Activated naive CD8-positive, alpha-beta T cell treated with anti-CD3 and anti-CD28 coated beads, Interleukin-2, amount 50 U/mL, for 16 hours (primary cell): ENCODE measurements around the gene RTF1.

Experiments
- DNase-seq: peaks from one replicate; pipeline ENCODE4 v3.0.0-alpha.2; 2020; ENCODE audit warnings: low read depth, low spot score

Gene RTF1

DNA sequence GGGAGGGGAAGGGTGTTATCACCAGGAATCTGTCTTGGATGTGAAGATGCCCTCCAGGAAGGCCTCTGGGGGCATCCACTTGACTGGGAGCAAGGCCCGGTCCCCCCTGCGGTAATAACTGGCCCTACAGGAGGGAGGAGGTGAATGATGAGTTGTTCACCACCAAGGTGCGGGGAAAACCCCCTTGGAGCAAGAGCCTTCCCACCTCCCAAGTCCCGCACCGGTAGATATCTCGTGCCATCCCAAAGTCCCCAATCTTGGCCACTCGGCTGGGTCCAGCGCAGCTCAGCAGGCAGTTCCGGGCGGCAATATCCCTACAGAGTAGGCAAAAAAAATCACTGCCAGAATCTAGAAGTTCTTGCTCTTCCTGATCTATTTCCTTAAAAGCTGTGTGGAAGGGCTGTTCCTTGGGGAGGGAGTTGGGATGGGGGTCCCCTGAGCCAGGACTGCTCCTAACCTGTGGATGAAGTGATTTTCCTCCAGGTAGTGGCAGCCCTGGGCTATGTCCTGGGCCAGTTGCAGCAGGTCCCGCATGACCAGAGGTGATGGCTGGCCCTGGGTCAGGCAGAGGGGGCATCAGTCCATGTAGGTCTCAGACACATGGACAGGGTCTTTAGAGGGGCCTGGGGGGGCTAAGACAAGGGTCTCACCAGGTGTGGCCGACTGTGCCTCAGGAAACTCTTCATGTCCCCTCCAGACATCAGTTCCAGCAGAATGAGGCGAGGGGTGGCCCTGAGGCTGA, 88.0 kb downstream of the RTF1 start:
- DNase-seq: no peak

DNA sequence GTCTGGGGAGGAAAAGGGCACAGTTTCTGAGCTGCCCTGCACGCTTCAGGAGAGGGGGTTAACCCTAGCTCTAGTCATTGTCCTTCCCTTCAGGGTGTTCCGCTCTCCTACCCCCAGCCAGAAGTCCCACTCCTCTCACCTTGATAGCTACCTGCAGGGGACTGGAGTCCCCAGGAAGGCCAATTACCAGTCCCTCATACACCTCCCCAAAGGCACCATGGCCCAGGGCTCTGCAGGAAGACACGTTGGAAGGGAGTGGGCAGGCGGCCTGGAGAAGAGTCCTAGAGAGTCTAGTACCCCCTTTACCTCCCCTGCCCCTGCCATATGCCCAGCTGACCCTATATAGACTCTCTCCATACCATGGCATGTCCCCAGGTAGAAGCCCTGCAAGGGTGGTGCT, 88.9 kb downstream of the RTF1 start:
- DNase-seq: no peak

DNA sequence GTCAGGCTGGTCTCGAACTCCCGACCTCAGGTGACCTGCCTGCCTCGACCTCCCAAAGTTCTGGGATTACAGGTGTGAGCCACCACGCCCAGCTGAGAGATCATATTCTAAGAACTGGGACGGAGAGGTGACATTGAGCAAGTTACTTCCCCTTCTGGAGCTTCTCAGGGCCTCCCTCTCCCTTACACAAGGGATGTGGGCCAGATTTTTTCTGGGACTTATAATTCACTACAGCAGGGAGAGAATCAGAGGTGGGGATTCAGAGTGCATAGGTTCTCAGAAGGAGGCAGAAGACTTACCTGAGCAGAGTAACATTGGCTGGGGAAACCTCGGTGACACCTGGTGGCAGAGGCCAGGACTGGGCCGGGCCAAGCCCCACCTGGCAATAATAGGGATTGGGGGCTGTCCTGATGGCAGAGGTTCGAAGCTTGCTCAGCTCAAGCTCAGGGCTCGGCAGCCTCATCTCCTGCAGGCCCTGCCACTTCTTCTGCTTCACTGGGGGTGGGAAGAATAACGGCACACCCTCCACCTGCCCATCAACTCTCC, 90.0 kb downstream of the RTF1 start:
- DNase-seq: no peak

DNA sequence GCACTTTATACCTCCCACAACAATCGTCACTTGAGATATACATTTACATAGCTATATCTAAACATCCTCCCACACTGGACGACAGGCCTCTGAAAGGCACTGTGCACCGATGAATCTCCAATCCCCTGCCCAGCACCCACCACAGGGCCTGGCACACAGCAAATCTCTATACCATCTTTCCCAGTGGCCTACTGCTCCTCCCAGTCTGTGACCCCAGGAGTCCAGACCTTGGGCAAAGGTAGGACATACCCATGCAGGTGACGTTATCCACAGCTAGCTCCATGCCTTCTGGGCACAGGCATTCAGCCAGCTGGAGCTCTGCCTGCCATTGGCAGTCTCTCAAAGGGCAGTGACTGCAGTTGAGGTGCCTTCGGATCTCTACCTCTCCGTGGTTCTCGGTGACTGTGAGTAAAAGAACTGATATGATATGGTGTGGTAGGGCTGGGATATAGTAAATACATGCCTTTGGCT, 91.0 kb downstream of the RTF1 start:
- DNase-seq: no peak

DNA sequence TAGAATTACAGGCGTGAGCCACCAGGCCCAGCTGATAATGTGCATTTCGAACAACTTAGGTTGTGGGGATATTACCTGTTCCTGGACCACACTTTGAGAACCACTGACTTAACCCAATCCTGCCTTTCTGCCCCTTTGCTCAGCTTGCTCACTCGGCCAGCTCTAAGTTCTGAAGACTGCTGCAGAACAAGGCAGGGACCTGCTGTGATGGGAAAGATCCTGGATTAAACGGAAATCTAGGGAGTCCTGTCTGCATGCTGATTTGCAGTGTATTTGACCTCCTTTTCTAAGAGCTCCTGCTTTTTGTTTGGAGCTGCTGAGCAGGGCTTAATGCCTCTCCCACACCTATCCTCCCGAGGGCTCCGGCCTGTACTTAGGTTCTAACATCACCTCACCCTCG, 93.8 kb downstream of the RTF1 start:
- DNase-seq: no peak

DNA sequence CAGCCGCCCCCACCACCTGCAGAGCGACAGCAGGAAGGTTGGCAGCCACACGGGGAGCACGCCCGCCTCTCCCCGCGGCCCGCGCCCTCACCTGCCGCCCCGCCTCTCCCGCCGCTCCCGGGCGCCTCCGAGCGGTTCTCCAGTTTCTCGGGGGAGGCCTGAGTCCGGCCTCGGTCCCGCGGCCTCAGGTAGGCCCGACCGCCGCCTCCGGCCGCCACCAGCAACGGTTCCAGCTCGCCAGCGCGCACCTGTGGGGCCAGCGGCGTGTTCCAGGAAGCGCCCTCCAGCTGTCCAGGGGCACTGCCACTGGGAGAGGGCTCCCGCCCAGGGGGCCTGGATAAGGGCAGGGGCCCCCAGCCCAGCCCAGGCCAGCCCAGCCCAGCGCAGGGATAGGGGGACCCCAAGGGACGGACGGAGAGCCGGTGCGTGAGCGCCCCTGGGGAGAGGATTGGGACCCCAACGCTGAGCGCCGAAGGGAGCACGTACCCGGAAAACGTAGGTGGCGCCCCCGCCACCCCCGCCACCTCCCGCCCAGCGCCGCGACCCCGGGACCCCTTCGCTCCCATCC, 94.5 kb downstream of the RTF1 start:
- no peak for DNase-seq

DNA sequence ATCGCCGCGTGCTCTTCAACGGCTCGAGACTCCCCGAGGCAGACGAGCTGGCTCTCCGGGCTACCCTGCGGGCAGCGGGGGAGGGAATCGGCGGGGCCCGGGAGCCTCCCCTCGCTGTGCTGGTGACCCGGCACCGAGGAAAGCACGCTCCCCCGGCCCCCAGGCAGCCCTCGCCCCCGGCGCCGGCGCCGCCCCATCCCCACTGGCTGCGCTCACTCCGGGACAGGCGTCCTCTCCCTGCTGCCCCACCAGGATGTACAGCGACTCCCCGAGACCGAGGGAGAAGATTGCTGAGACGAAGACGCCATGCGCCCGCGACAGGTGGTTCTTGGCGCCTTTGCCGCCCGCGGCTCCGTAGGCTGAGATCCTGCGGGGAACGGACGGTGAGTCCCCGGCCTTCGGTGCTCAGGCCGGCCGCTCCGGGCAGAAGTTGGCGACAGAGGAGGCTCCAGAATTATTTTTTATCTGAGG, 95.0 kb downstream of the RTF1 start:
- no peak for DNase-seq

DNA sequence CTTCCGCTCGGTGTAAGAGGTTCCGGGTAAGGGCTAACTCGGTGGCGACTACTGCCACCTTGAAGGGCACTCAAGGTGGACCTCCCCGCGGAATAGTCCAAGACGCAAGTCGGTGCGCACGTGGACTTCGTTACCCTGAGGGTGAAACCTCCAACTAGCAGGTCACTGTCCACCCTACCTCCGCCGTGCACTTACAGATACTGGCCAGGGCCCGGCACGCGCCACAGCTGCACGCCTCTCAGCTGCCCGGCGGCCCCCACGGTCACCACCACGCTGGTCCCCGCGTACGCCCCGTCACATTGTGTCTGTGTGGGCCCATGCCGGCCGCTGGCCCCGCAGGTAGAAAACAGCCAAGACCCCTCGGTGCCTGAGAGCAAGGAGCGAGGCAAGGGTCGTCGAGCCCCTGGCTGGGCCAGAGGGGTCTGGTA, 95.6 kb downstream of the RTF1 start:
- no peak for DNase-seq

DNA sequence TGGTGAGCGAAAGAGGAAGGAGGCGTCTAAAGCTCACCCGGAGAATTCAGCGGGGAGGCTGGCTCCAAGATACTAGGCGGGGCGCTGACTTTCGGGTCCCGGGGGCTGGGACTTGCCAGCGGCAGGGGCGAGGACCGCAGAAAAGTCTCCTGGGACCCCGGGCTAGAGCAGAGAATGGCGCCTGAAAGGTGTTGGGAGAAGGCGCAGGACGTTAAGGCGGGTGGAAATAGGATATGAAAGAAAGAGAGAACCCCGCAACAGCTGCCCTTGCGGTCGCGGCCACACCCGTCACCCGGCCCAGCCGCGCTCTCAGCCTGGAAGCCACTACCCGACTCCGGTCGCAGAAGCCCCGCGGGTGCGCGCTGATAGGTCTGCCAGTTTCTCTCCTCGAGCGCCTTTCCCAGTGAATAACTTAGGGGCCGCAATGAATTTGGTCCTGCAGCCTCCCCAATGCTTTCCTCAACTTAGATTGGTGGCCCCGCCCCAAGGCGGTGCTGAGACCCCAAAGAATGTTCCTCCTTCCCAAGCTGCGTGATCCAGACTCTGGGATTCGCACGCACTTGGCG, 96.1 kb downstream of the RTF1 start:
- no peak for DNase-seq

DNA sequence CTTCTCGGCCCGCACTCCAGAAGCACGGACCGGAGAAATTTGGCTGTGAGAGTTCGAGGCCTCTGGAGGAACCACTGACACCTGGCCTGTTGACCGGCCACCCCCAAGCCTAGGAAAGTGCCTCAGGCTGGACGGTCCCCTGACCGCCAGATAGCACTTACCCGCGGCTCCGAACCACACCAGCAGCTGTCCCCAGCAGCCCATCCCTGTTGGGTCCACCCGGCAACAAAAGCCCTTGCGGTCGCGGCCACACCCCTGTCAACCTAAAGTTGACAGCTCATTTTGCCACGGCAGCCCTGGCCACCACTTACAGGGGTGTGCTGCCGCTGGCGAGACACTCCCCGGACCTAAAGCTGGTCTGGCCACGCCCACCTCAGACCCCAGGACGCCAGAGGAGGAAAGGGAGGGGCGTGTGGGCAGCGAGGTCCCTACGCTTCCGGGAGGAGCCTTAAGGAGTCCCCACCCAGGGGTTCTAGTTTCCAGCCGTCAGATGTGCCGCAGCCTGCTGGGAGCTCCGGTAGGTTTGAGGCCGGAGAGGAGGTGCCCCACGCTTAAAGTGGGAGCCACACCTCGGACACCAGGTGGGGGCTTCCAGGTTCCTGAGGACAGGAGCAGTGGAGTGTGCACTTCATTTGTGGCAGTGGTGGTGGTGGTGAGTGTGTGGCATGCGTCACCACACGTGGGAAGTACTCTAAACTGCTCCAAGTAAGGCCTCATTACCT, 96.8 kb downstream of the RTF1 start, which contains the start of gene LTK:
LTK (minus strand) TSS at position 322 of the 722 bp plus-strand sequence; CDS start at position 204, 118 bp downstream.
- DNase-seq: no peak

DNA sequence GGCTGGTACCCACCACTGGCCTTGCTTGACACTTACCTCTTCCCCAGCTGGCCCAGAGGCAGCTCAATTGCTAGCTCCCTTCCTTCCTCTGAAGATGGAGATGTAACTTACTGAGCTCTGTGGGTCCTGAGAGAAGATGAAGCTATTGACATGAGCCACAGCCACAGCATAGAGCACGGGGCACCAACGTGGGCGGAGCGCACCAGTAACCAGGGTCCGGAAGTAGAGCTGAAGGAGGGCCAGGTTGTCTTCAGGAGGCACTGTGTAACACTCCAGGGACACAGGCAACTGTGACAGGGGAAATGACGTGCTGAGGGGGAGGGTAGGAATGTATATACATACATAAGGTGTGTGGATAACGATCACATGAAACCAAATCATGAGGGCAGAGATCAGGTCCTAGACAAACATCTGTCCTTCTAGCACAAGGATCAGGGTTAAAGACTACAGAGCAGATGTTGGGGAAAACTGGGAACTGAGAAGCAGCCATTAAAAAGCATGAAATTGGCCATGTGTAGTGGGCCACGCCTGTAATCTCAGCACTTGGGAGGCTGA, 101.1 kb downstream of the RTF1 start:
- no peak for DNase-seq

DNA sequence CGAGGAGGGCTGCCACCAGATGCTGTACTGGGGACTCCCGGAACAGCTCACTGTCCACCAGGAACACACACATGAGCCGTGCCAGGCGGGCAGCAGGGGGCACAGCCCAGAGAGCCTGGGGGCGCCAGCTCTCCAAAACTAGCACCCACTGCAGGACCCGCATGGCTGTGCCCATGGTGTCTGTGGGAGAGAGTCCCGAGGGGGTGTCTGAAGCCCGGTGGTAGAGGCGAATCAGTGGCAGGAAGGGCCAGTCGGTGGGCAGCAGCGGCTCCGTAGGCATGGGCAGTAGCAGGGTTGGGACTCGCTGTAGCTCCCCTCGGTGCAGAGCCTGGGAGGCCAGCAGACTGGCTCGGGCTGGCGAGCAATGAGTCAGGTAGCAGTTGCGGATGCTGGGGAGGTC, 103.7 kb downstream of the RTF1 start:
- DNase-seq: no peak

DNA sequence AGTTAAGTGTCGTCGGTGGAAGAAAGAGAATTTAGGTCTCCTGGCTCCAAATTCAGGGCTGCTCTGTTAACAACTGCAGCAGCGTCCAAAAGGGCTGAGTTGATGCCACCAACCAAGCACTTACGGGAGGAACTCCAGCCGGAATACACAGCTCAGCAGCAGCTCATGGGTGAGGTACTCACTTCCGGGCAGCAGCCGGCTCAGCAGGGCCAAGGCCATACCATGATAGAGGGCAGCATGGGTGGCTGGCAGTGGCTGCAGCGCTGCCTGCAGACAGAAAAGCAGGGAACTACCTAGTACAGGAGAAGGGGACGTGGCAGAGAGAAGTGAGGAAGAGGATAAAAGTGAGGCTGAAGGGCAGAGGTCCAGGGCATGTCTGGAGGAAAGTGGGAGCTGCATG, 104.7 kb downstream of the RTF1 start:
- DNase-seq: no peak

DNA sequence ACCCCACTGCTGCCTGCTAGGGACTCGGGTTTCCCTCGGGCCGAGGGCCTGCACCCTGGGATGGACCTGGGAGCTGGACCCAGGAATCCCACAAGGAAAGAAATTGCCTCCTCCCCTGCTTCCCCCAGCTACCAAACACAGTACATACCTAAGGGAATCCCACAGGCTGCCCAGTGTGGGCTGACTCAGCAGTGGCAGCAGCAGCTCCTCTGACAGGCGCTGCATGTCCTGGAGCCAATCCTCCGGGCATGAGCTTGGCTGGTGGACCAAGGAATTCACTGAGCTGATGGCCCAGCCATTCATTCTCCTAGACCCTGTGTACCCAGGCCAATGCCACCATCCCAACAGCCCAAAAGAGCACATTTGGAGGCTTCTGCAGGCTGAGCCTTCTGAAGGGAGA, 106.2 kb downstream of the RTF1 start:
- DNase-seq: no peak

DNA sequence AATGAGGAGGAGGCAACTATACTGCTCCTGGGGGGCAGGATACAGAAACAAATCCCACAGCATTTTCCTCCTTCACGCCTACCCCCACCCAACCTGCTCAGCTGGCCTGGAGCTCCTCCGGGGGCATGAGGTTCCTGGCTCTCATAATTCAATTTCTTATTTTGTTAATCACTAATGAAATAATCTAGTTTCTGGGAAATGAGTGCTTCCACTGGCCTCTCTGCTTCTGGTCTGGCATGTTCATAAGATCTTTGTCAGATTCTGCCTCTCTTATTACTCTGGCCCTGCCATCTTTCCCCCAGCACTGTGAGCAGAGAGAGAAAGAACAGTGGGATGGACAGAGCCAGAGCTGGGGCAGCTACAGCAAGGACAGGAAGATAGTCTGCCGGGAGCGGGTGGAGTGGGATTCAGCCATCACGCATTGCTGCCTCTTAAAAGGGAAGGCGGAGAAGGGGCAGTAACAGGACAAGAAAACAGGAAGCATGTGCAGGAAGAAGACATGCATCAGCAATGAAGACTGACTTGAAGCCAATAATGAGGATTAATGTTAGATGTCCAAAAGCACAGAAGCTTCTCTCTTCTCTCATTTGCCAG, 113.6 kb downstream of the RTF1 start:
- DNase-seq: no peak
